Stimulated activated CD8-positive, alpha-beta memory T cell treated with anti-CD3 and anti-CD28 coated beads, Interleukin-4, amount 100 ng/mL, for 24 hours (primary cell): Measurements from ENCODE around the gene MATCAP1.

Experiments used
- DNase-seq: peaks from one replicate; pipeline ENCODE4 v3.0.0-alpha.2; 2020; ENCODE audit warnings: low read depth

MATCAP1 gene

DNA sequence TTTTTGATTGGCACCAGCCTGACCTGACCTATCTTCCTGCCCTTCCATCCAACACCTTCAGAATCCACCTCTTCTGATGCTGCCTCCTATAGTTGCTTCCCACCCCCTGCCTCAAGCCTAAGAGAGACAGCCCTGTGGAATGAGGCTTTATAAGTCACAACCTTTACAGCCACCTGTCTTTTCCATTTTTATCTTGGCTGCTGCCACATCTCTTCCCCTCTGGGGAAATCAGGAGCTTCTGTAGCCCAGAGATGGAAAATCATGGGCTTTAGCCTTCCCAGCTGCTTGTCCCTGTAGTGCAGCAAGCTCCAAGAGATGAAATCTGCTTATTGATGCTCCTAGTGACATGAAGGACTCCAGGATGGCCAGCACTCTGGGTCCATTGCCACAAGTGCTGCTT, 55.3 kb downstream of the MATCAP1 start:
- no peak for DNase-seq
